Activated CD4-positive, alpha-beta memory T cell treated with anti-CD3 and anti-CD28 coated beads for 36 hours (primary cell): ENCODE data around the gene DAPK1. TPM values are rescaled to one million over a fixed set of nuclear protein-coding genes. Genes with fewer than 3 reads are reported as not detected.

Experiments used
- CTCF ChIA-PET: fragments of 350-600 bp; sonication (Branson Sonifier 250); formaldehyde crosslinking; loops from one replicate; lab custom pipeline; 2021; ENCODE audit warnings: antibody characterized with exemption, inconsistent platforms; lab: Charles Lee
- POLR2A ChIA-PET: fragments of 350-600 bp; sonication (Branson Sonifier 250); formaldehyde crosslinking; loops from one replicate; lab custom pipeline; 2021; ENCODE audit warnings: antibody characterized with exemption; lab: Charles Lee
- DNase-seq: peaks from one replicate; pipeline ENCODE4 v3.0.0-alpha.2; 2020
- H3K27ac Mint-ChIP-seq: one replicate; pipeline ENCODE4 v1.8.0; 2021; ENCODE audit warnings: mixed read lengths
- H3K27me3 Mint-ChIP-seq: one replicate; pipeline ENCODE4 v1.8.0; 2021; ENCODE audit warnings: mixed read lengths
- H3K36me3 Mint-ChIP-seq: one replicate; pipeline ENCODE4 v1.8.0; 2021; ENCODE audit warnings: mixed read lengths
- H3K4me1 Mint-ChIP-seq: one replicate; pipeline ENCODE4 v1.8.0; 2021; ENCODE audit warnings: low read depth, mixed read lengths
- H3K4me3 Mint-ChIP-seq: one replicate; pipeline ENCODE4 v1.8.0; 2021; ENCODE audit warnings: mild to moderate bottlenecking, mixed read lengths
- H3K9me3 Mint-ChIP-seq: one replicate; pipeline ENCODE4 v1.8.0; 2021; ENCODE audit warnings: mixed read lengths
- intact Hi-C: fragments of 100-400 bp; cut with micrococcal nuclease; formaldehyde crosslinking; loops from one replicate; pipeline ENCODE4 v1.15.1; 2023
- total RNA-seq, 2 experiments: library from RNA; stranded (reverse); gene quantifications; one replicate each; pipeline ENCODE4 v1.2.3, GENCODE V29; 2021

The DAPK1 gene
- total RNA-seq, 2 experiments from 2014 or later: 1.9 to 3.3 TPM

- DNase-seq: no peak
- POLR2A ChIA-PET: no interaction called here
- intact Hi-C loops: no loop called here
- no peaks in the 10 kb centered on the region for H3K9me3 Mint-ChIP-seq
- H3K4me3 Mint-ChIP-seq: no peak overlapping the region
- no peaks in the 10 kb centered on the region for H3K36me3 Mint-ChIP-seq
- CTCF ChIA-PET: no interaction called here
- H3K27me3 Mint-ChIP-seq: peaks cover 18% of the 10 kb centered on the region
- no peak overlapping the region for H3K27ac Mint-ChIP-seq
- H3K4me1 Mint-ChIP-seq: no peaks in the 10 kb centered on the region
Observed at GRCh38 chr9:87554171-87554910, 56.7 kb downstream of the DAPK1 start.

GRCh38 chr9:87554976-87555375 is 57.3 kb downstream of the DAPK1 start:
- ChIA-PET POLR2A (no interaction called here), CTCF (no interaction called here)
- DNase-seq: no peak
- H3K9me3 Mint-ChIP-seq: no peaks in the 10 kb centered on the region
- no peak overlapping the region for H3K27ac Mint-ChIP-seq
- peaks cover 16% of the 10 kb centered on the region for H3K27me3 Mint-ChIP-seq
- no peaks in the 10 kb centered on the region for H3K36me3 Mint-ChIP-seq
- intact Hi-C loops: no loop called here
- no peak overlapping the region for H3K4me3 Mint-ChIP-seq
- no peaks in the 10 kb centered on the region for H3K4me1 Mint-ChIP-seq

GRCh38 chr9:87556039-87556438 is 58.4 kb downstream of the DAPK1 start:
- Mint-ChIP-seq H3K27ac (no peak overlapping the region), H3K9me3 (no peaks in the 10 kb centered on the region), H3K4me1 (peaks cover 3% of the 10 kb centered on the region), H3K27me3 (peaks cover 14% of the 10 kb centered on the region), H3K36me3 (no peaks in the 10 kb centered on the region), H3K4me3 (no peak overlapping the region)
- intact Hi-C loops: no loop called here
- POLR2A ChIA-PET: no interaction called here
- CTCF ChIA-PET: interaction anchor here (1.2 kb wide), 1 partner anchor 14 kb away, joined by 5 read pairs; no protein-coding TSS in a partner anchor
- no peak for DNase-seq

- POLR2A ChIA-PET: no interaction called here
- no peaks in the 10 kb centered on the region for H3K36me3 Mint-ChIP-seq
- H3K9me3 Mint-ChIP-seq: no peaks in the 10 kb centered on the region
- intact Hi-C loops: no loop called here
- CTCF ChIA-PET: no interaction called here
- H3K27ac Mint-ChIP-seq: no peak overlapping the region
- peaks cover 3% of the 10 kb centered on the region for H3K4me1 Mint-ChIP-seq
- no peak for DNase-seq
- peaks cover 11% of the 10 kb centered on the region for H3K27me3 Mint-ChIP-seq
- H3K4me3 Mint-ChIP-seq: no peak overlapping the region
Observed at GRCh38 chr9:87556821-87557220, 59.2 kb downstream of the DAPK1 start.

GRCh38 chr9:87557996-87558395 is 60.3 kb downstream of the DAPK1 start:
- no peaks in the 10 kb centered on the region for H3K36me3 Mint-ChIP-seq
- H3K9me3 Mint-ChIP-seq: no peaks in the 10 kb centered on the region
- intact Hi-C loops: no loop called here
- H3K27me3 Mint-ChIP-seq: peaks cover 11% of the 10 kb centered on the region
- no peak for DNase-seq
- H3K4me3 Mint-ChIP-seq: no peak overlapping the region
- H3K4me1 Mint-ChIP-seq: peaks cover 3% of the 10 kb centered on the region
- no peak overlapping the region for H3K27ac Mint-ChIP-seq
- POLR2A ChIA-PET: no interaction called here
- CTCF ChIA-PET: interaction anchor here (1.2 kb wide), 1 partner anchor 21 kb away, joined by 3 read pairs; no protein-coding TSS in a partner anchor

GRCh38 chr9:87558606-87559190 is 61.0 kb downstream of the DAPK1 start:
- Mint-ChIP-seq H3K36me3 (no peaks in the 10 kb centered on the region), H3K27me3 (peaks cover 11% of the 10 kb centered on the region), H3K9me3 (no peaks in the 10 kb centered on the region), H3K4me1 (peaks cover 3% of the 10 kb centered on the region), H3K4me3 (no peak overlapping the region), H3K27ac (no peak overlapping the region)
- intact Hi-C loops: no loop called here
- DNase-seq: no peak
- ChIA-PET POLR2A (no interaction called here), CTCF (interaction anchor here (1.2 kb wide), 1 partner anchor 22 kb away, joined by 3 read pairs; no protein-coding TSS in a partner anchor)

- intact Hi-C loops: no loop called here
- H3K36me3 Mint-ChIP-seq: no peaks in the 10 kb centered on the region
- POLR2A ChIA-PET: no interaction called here
Observed at GRCh38 chr9:87562062-87562461, 64.4 kb downstream of the DAPK1 start.

GRCh38 chr9:87562530-87563170 is 65.0 kb downstream of the DAPK1 start:
- no peaks in the 10 kb centered on the region for H3K9me3 Mint-ChIP-seq
- CTCF ChIA-PET: no interaction called here

More at GRCh38 chr9:87562062-87562461, 64.4 kb downstream of the DAPK1 start:
- Mint-ChIP-seq H3K9me3 (no peaks in the 10 kb centered on the region), H3K4me3 (no peak overlapping the region), H3K4me1 (peaks cover 3% of the 10 kb centered on the region), H3K27me3 (peaks cover 9% of the 10 kb centered on the region), H3K27ac (no peak overlapping the region)
- CTCF ChIA-PET: no interaction called here
- no peak for DNase-seq

GRCh38 chr9:87564111-87564510 is 66.4 kb downstream of the DAPK1 start:
- no peak for DNase-seq
- ChIA-PET CTCF (no interaction called here), POLR2A (no interaction called here)
- Mint-ChIP-seq H3K9me3 (no peaks in the 10 kb centered on the region), H3K36me3 (no peaks in the 10 kb centered on the region), H3K4me3 (no peak overlapping the region), H3K27ac (no peak overlapping the region), H3K4me1 (peaks cover 3% of the 10 kb centered on the region), H3K27me3 (peaks cover 5% of the 10 kb centered on the region)
- intact Hi-C loops: no loop called here

More at GRCh38 chr9:87562530-87563170, 65.0 kb downstream of the DAPK1 start:
- peaks cover 3% of the 10 kb centered on the region for H3K4me1 Mint-ChIP-seq
- H3K4me3 Mint-ChIP-seq: no peak overlapping the region
- H3K27ac Mint-ChIP-seq: no peak overlapping the region
- no peaks in the 10 kb centered on the region for H3K36me3 Mint-ChIP-seq
- intact Hi-C loops: no loop called here
- POLR2A ChIA-PET: no interaction called here
- DNase-seq: no peak
- H3K27me3 Mint-ChIP-seq: peaks cover 9% of the 10 kb centered on the region

- intact Hi-C loops: no loop called here
- Mint-ChIP-seq H3K4me1 (peaks cover 3% of the 10 kb centered on the region), H3K9me3 (no peaks in the 10 kb centered on the region), H3K4me3 (no peak overlapping the region), H3K36me3 (no peaks in the 10 kb centered on the region), H3K27me3 (peaks cover 5% of the 10 kb centered on the region), H3K27ac (no peak overlapping the region)
- no peak for DNase-seq
- CTCF ChIA-PET: no interaction called here
- POLR2A ChIA-PET: no interaction called here
Observed at GRCh38 chr9:87564791-87565241, 67.1 kb downstream of the DAPK1 start.

GRCh38 chr9:87567001-87567400 is 69.3 kb downstream of the DAPK1 start:
- Mint-ChIP-seq H3K4me3 (no peak overlapping the region), H3K36me3 (no peaks in the 10 kb centered on the region), H3K27ac (no peak overlapping the region), H3K27me3 (peaks cover 5% of the 10 kb centered on the region), H3K4me1 (no peaks in the 10 kb centered on the region), H3K9me3 (no peaks in the 10 kb centered on the region)
- ChIA-PET CTCF (no interaction called here), POLR2A (no interaction called here)
- no peak for DNase-seq
- intact Hi-C loops: no loop called here

- no peak overlapping the region for H3K4me3 Mint-ChIP-seq
- H3K27me3 Mint-ChIP-seq: peaks cover 5% of the 10 kb centered on the region
- H3K27ac Mint-ChIP-seq: no peak overlapping the region
- no peak for DNase-seq
- intact Hi-C loops: no loop called here
- ChIA-PET POLR2A (no interaction called here), CTCF (no interaction called here)
- H3K4me1 Mint-ChIP-seq: no peaks in the 10 kb centered on the region
- no peaks in the 10 kb centered on the region for H3K36me3 Mint-ChIP-seq
- H3K9me3 Mint-ChIP-seq: no peaks in the 10 kb centered on the region
Observed at GRCh38 chr9:87567571-87567970, 69.9 kb downstream of the DAPK1 start.
